ENCODE data around the gene CISD3.

The CISD3 gene

GRCh38 chr17:38746004-38746848 is 16.1 kb downstream of the CISD3 start:
- DNase-seq, result no peak

GRCh38 chr17:38746849-38747462 is 16.8 kb downstream of the CISD3 start:
- no peak for DNase-seq

- no peak for DNase-seq
These were observed 17.5 kb downstream of the CISD3 start for GRCh38 chr17:38747463-38748148.

GRCh38 chr17:38748149-38748891 is 18.2 kb downstream of the CISD3 start, which contains the start of gene PCGF2:
Gene PCGF2, minus strand, starts transcription at chr17:38748336. Its CDS starts 7,934 bp downstream, at chr17:38740402.
- peak; percentile 81 for DNase-seq

- no peak for DNase-seq
These were observed 18.7 kb downstream of the CISD3 start for GRCh38 chr17:38748892-38749222.

GRCh38 chr17:38749223-38750043 is 19.3 kb downstream of the CISD3 start:
- no peak for DNase-seq

- no peak for DNase-seq
These were observed 19.8 kb downstream of the CISD3 start for GRCh38 chr17:38750044-38750311.

- DNase-seq, result no peak
These were observed 20.4 kb downstream of the CISD3 start for GRCh38 chr17:38750312-38751121.

- no peak for DNase-seq
These were observed 21.1 kb downstream of the CISD3 start for GRCh38 chr17:38751144-38751807.

GRCh38 chr17:38751808-38752307 is 21.7 kb downstream of the CISD3 start:
- DNase-seq, result peak; percentile 48

GRCh38 chr17:38752308-38753070 is 22.3 kb downstream of the CISD3 start, which contains the start of gene PSMB3:
Gene PSMB3, plus strand, starts transcription at chr17:38752741. Its CDS starts 86 bp downstream, at chr17:38752827.
- DNase-seq, result peak; percentile 100

GRCh38 chr17:38753071-38753506 is 22.9 kb downstream of the CISD3 start:
- DNase-seq, result no peak

GRCh38 chr17:38761612-38762011 is 31.5 kb downstream of the CISD3 start:
- DNase-seq, result no peak

- no peak for DNase-seq
These were observed 32.1 kb downstream of the CISD3 start for GRCh38 chr17:38762231-38762630.

GRCh38 chr17:38766341-38766740 is 36.2 kb downstream of the CISD3 start:
- DNase-seq, result no peak

GRCh38 chr17:38768417-38768816 is 38.3 kb downstream of the CISD3 start:
- no peak for DNase-seq

- no peak for DNase-seq
These were observed 43.1 kb downstream of the CISD3 start for GRCh38 chr17:38773258-38773657.

GRCh38 chr17:38777641-38778250 is 47.6 kb downstream of the CISD3 start:
- DNase-seq, result no peak
